Neutrophil (primary cell): ENCODE results near the gene BIVM.

ENCODE experiments used
- H3K27ac ChIP-seq: fragments of 200-600 bp; sonication (generic); 2 replicates; pipeline ENCODE4 v1.5.1; 2016; ENCODE audit warnings: mild to moderate bottlenecking, moderate library complexity
- H3K27me3 ChIP-seq: fragments of 200-600 bp; sonication (generic); 2 replicates; pipeline ENCODE4 v1.6.0; 2016; ENCODE audit warnings: mild to moderate bottlenecking
- H3K36me3 ChIP-seq: fragments of 200-600 bp; sonication (generic); 2 replicates; pipeline ENCODE4 v1.5.1; 2017
- H3K4me1 ChIP-seq, 2 experiments: fragments of 200-600 bp in 1 of 2; sonication (generic) in 1 of 2; 1 replicate in 1 of 2; 2 replicates in 1 of 2; pipeline versions ENCODE4 v1.5.1 to v1.6.1; 2013 to 2016; ENCODE audit warnings: low read depth in 1 of 2, low read length in 1 of 2, mild to moderate bottlenecking in 1 of 2, moderate library complexity in 1 of 2; ENCODE audit not compliant: control insufficient read depth in 1 of 2, insufficient read depth in 1 of 2
- H3K4me3 ChIP-seq, 2 experiments: fragments of 200-600 bp in 1 of 2; sonication (generic) in 1 of 2; 1 replicate in 1 of 2; 2 replicates in 1 of 2; pipeline ENCODE4 v1.5.1; 2013 to 2016; ENCODE audit warnings: low read depth in 1 of 2, low read length in 1 of 2, mild to moderate bottlenecking in 1 of 2, moderate library complexity in 1 of 2
- H3K9me3 ChIP-seq: fragments of 200-600 bp; sonication (generic); 2 replicates; pipeline ENCODE4 v1.5.1; 2016
- TF ChIP-seq, protein P1 (sequence below): fragments of 200-600 bp; sonication (generic); IDR thresholded peaks from 2 replicates; pipeline ENCODE4 v1.5.1; 2016; ENCODE audit warnings: antibody characterized with exemption

Gene BIVM

DNA sequence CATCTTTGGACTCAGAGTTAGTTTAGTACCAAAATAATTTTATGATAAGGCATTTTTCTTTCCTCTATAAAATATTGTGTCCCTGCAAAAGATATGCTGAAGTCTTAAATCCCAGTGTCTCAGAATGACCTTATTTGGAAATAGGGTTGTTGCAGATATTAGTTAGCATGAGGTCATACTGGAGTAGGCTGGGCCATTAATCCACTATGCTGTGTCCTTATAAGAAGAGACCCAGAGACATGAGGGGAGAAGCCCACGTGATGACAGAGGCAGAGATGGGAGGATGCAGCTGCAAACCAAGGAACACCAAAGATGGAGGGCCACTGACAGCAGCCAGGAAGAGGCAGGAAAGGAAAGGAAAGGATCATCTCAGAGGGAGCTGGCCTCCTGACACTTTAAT is 6.5 kb upstream of the BIVM start:
- TF ChIP-seq, protein P1, sequence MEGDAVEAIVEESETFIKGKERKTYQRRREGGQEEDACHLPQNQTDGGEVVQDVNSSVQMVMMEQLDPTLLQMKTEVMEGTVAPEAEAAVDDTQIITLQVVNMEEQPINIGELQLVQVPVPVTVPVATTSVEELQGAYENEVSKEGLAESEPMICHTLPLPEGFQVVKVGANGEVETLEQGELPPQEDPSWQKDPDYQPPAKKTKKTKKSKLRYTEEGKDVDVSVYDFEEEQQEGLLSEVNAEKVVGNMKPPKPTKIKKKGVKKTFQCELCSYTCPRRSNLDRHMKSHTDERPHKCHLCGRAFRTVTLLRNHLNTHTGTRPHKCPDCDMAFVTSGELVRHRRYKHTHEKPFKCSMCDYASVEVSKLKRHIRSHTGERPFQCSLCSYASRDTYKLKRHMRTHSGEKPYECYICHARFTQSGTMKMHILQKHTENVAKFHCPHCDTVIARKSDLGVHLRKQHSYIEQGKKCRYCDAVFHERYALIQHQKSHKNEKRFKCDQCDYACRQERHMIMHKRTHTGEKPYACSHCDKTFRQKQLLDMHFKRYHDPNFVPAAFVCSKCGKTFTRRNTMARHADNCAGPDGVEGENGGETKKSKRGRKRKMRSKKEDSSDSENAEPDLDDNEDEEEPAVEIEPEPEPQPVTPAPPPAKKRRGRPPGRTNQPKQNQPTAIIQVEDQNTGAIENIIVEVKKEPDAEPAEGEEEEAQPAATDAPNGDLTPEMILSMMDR = no peak
- H3K36me3 ChIP-seq = no peaks in the 10 kb centered on the region
- no peaks in the 10 kb centered on the region for H3K4me1 ChIP-seq
- H3K4me3 ChIP-seq = no peak overlapping the region
- H3K27me3 ChIP-seq = peaks cover 9% of the 10 kb centered on the region
- H3K9me3 ChIP-seq = no peaks in the 10 kb centered on the region
- no peak overlapping the region for H3K27ac ChIP-seq

DNA sequence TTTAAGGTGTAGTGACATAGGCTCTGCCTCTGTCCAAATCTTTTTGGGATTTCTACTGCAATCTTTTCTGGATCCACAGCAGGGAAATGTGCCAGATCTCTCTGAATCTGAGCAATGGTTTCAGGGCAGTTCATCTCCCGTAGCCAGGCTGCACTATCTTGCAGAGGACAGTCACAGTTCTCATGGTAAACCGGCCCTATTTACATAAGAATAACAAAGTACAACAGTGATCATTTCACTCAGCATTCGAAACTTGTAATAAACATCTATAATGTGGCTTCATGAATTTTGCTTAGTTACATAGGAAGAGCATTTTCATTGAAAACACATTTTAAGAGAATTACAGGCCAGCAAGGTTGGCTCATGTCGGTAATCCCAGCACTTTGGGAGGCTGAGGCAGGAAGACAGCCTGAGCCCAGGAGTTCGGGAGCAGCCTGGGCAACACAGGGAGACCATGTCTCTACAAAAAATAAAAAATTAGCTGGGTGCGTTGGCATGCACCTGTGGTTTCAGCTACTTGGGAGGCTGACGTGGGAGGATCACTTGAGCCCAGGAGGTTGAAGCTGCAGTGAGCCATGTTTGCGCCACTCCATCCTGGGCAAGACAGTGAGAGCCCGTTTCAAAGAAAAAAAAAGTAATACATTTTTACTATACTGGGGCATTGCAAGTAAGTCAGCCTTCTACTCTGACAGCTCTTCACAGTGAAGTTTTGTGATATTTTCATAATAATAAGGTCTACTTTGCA is 5.1 kb upstream of the BIVM start:
- Histone ChIP-seq H3K9me3 (no peaks in the 10 kb centered on the region), H3K27me3 (peaks cover 23% of the 10 kb centered on the region), H3K4me1 (peaks cover 5 to 7% of the 10 kb centered on the region in 2 experiments), H3K27ac (no peak overlapping the region), H3K36me3 (no peaks in the 10 kb centered on the region), H3K4me3 (no peak overlapping the region)
- TF ChIP-seq, protein P1 = no peak

DNA sequence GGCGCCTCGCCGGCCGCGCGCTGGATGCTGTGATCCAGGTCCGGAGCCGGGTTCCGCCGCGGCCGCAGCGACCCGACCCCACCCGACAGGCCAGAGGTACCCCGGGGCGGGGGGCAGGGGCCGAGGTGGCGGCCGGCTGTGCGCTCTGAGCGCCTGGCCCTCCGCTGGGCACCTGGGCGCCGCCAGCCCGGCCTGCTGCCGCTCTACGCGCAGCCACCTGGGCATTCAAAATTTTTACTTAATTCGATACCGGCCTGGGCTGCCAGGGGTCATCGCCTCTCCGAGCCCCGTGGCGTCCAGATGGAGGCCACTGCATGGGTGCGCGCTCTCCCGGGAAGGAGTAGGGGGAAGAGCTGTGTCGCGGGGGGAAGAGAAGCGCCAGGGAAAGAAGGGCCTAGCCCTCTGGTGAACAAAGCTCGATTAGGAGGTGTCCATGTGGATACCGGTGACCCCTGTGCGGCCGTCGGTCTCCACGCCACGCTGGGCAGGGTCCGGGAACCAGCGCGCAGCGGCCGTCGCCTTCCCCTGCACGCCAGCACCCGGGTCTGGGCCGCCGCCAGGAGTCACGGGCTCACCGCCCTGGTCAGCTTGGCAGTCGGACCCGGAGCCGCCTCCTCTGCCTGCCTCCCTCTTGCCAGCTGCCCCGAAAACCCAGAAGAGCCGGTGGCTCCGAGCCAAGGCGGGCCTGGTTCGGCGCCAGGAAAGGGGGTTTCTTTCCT is 666 bp downstream of the BIVM start:
- peaks cover 26 to 29% of the 10 kb centered on the region in 2 experiments for H3K4me1 ChIP-seq
- peak overlapping the region; percentile 45 to 65 for H3K4me3 ChIP-seq
- H3K27ac ChIP-seq = no peak overlapping the region
- TF ChIP-seq, protein P1 = no peak
- peaks cover 50% of the 10 kb centered on the region for H3K27me3 ChIP-seq
- H3K9me3 ChIP-seq = no peaks in the 10 kb centered on the region
- no peaks in the 10 kb centered on the region for H3K36me3 ChIP-seq

DNA sequence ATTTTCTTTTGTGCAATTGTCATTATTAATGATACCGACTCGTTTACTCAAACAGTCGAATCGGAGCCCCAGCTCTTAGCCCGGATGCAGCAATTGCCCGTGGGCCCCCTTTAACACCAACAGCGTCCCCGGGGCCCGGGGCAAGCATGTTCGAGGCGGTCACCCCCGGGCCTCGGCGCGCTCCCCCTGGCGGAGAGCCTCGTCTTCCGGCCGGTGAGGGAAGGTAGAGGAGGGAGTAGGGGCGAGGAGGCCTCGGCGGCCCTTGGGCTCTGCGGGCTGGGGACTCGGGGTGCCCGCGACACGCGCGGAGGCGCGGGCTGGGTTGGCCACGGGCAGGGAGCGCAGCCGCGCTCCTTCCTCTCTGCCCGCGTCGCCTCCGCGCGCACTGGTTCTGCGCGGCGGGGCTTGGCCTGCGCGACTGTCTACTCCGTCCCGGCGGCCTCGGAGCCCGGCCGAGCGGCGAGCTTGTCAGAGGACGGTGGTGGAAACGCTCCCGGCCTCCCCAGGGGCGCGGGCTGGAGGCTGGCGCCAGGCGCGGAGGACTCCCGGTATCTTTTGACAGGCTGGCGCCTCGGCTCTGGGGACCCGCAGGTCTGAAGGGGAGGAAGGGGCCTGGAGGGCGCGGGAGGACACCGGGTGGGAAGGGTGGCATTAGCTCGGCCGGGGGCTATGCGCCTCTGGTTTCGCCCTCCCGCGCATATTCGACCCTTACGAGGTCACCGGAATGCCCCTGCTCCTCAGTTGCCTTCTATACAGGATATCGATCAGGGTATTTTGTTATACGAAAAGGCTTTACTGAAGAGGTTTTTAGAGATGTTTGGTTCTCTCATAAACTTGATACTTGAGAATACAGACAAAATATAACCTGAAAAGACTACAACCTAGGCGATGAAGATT is 1.5 kb downstream of the BIVM start:
- H3K4me1 ChIP-seq = peaks cover 26 to 29% of the 10 kb centered on the region in 2 experiments
- TF ChIP-seq, protein P1 = no peak
- H3K9me3 ChIP-seq = no peaks in the 10 kb centered on the region
- peaks cover 50% of the 10 kb centered on the region for H3K27me3 ChIP-seq
- no peak overlapping the region for H3K27ac ChIP-seq
- no peaks in the 10 kb centered on the region for H3K36me3 ChIP-seq
- peak overlapping the region; percentile 45 to 65 for H3K4me3 ChIP-seq

DNA sequence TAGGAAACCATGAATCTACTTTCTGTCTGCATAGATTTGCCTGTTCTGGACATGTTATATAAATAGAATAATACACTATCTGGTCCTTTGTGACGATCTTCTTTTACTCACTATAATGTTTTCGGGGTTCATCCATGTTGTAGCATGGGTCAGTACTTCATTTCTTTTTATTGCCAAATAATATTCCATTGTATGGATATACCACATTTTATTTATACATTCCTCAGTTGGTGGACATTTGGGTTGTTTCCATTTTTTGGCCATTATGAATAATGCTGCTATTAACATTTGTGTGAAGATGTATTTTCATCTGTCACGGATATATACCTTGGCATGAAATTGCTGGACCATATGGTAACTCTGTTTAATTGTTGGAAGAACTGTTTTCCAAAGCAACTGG is 6.8 kb downstream of the BIVM start:
- Histone ChIP-seq H3K4me3 (no peak overlapping the region), H3K9me3 (no peaks in the 10 kb centered on the region), H3K36me3 (no peaks in the 10 kb centered on the region), H3K27me3 (peaks cover 8% of the 10 kb centered on the region), H3K27ac (no peak overlapping the region), H3K4me1 (peaks cover 2 to 3% of the 10 kb centered on the region in 2 experiments)
- TF ChIP-seq, protein P1 = no peak
